Gastrocnemius medialis (tissue), 4 donors: Measurements from ENCODE around the gene ZIK1.

Experiments
- CTCF ChIP-seq, 5 experiments: fragments of 450-650 bp in 3 of 5; fragments of 200-600 bp in 2 of 5; sonication (generic) in 2 of 5; IDR thresholded peaks in 4 of 5; conservative IDR thresholded peaks in 1 of 5; 1 replicate in 4 of 5; 2 replicates in 1 of 5; pipeline ENCODE4 v1.5.1; 2016 to 2019; ENCODE audit warnings: antibody characterized with exemption in 5 of 5, mild to moderate bottlenecking in 3 of 5, moderate library complexity in 3 of 5
- POLR2A ChIP-seq, 2 donors: fragments of 450-650 bp; IDR thresholded peaks; one replicate each; pipeline ENCODE4 v1.6.1; 2017; ENCODE audit warnings: antibody characterized with exemption in 2 of 2, mild to moderate bottlenecking in 2 of 2, moderate library complexity in 2 of 2

GRCh38 chr19:57576661-57577060 lies 7.3 kb upstream of the ZIK1 start:
- TF ChIP-seq CTCF (IDR thresholded peaks at IDR 0.05 in 4 of 5, conservative IDR thresholded peaks at IDR 0.05 in 1 of 5) = no peak
- no peak for TF ChIP-seq POLR2A (IDR thresholded peaks at IDR 0.05)
